ENCODE data around the gene TSGA10IP.

The TSGA10IP gene

DNA sequence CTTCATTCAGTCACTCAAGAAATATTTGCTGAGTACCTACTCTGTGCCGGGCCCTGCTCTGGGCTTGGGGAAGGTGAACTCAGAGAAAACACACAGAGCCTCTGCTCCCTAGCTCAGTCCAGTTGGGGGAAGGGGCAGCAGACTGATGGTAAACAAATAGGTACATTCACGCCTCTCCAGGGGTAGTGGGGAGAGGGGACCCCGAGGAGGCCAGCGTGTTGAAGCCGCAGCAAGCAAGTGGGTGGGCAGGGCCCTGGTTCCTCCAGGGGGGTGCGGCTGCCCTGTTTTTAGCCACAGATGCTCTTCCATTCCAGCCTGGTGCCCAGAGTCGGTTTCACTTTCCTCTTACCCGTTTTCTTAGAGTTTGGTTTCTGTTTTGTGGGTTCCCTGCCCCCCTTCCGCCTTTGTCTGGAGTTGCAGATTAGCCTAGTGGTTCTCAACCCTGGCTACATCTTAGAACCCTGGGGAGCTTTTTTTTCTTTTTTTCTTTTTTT lies 17.3 kb upstream of the TSGA10IP start:
- POLR2A ChIA-PET (ENCODE audit: low non-redundant PET) = no interaction called here
- no peak for DNase-seq (ENCODE audit: low spot score)
- peak overlapping the region; percentile 33; the same call in 1 of the 2 replicates for H3K27ac ChIP-seq
- TF ChIP-seq, protein P1, sequence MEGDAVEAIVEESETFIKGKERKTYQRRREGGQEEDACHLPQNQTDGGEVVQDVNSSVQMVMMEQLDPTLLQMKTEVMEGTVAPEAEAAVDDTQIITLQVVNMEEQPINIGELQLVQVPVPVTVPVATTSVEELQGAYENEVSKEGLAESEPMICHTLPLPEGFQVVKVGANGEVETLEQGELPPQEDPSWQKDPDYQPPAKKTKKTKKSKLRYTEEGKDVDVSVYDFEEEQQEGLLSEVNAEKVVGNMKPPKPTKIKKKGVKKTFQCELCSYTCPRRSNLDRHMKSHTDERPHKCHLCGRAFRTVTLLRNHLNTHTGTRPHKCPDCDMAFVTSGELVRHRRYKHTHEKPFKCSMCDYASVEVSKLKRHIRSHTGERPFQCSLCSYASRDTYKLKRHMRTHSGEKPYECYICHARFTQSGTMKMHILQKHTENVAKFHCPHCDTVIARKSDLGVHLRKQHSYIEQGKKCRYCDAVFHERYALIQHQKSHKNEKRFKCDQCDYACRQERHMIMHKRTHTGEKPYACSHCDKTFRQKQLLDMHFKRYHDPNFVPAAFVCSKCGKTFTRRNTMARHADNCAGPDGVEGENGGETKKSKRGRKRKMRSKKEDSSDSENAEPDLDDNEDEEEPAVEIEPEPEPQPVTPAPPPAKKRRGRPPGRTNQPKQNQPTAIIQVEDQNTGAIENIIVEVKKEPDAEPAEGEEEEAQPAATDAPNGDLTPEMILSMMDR (conservative IDR thresholded peaks at IDR 0.05; ENCODE audit: low read depth) = no peak
- CTCF ChIA-PET = interaction anchor here (0.6 kb wide), 1 partner anchor 95 kb away, joined by 5 read pairs; no protein-coding TSS in a partner anchor

DNA sequence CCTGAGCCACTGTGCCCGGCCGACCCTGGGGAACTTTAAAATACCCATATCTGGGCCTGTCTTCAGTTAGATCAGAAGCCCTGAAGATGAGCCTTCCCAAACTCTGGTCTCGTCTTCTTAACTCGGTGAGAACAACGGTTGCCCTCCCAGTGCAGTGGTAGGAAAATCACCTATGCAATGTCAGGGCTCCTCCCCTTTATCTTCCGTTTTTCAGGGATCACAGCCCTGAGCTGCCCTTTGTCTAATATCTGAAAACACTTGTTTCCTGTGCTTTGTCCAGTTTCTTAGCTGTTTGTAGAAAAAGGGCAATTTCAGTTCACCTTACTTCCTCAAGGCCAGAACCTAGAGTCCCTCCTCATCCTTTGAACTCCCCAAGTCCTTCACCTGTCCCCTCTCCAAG lies 16.6 kb upstream of the TSGA10IP start:
- no peak for DNase-seq (ENCODE audit: low spot score)
- ChIA-PET CTCF (no interaction called here), POLR2A (ENCODE audit: low non-redundant PET) (no interaction called here)
- TF ChIP-seq, protein P1 (conservative IDR thresholded peaks at IDR 0.05; ENCODE audit: low read depth) = no peak
- H3K27ac ChIP-seq = no peak overlapping the region

DNA sequence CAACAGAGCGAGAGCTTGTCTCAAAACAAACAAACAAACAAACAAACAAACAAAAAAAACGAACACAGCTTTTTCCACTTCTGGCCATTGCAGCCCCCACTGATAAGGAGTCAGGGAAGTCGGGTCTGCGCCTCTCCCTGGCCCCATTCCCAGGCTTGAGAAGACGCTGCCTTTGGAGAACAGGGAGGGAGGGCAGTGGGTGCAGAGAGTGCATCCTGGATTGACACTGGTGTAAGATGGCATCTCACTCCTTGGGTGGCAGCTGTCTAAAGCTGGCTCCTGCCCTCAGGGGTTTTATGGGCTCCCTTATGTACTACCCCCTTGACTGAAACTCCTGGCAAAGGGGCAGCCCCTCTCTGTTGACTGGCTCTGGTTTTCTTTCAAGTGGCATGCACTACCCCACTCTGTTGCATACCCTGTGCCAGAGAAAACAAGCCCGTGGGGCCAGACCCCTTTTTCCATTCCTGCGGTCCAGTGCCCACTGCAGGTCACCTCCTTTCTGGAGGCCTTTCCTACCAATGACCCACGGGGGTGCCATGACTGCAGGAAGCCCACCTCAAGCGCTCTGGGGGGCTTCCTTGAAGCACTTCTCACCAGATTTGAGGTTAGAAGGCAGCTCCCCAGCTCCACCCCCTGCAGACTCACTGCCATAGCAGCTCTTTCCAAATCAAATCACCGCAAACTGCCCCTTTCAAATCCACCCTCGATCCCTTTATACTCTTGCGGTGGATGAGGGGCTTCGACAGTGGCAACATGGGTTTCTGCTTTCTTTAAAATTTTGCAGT lies 13.3 kb upstream of the TSGA10IP start:
- no peak for DNase-seq (ENCODE audit: low spot score)
- H3K27ac ChIP-seq = no peak overlapping the region
- TF ChIP-seq, protein P1 (conservative IDR thresholded peaks at IDR 0.05; ENCODE audit: low read depth) = no peak
- CTCF ChIA-PET = interaction anchor here (1.0 kb wide), 1 partner anchor 90 kb away, joined by 4 read pairs; no protein-coding TSS in a partner anchor
- POLR2A ChIA-PET (ENCODE audit: low non-redundant PET) = no interaction called here

DNA sequence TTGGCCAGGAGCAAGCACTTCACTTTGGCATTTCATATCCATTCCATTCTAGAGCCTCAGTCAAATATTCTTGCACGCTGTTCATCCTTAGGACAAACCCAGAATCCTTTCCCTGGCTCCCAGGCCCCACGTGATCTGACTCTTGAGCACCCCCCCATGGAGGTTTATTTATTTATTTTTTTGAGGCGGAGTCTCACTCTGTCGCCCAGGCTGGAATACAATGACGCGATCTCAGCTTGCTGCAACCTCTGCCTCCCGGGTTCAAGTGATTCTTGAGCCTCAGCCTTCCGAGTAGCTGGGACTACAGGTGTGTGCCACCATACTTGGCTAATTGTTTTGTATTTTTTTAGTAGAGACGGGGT lies 12.7 kb upstream of the TSGA10IP start:
- no peak overlapping the region for H3K27ac ChIP-seq
- POLR2A ChIA-PET (ENCODE audit: low non-redundant PET) = no interaction called here
- no peak for DNase-seq (ENCODE audit: low spot score)

DNA sequence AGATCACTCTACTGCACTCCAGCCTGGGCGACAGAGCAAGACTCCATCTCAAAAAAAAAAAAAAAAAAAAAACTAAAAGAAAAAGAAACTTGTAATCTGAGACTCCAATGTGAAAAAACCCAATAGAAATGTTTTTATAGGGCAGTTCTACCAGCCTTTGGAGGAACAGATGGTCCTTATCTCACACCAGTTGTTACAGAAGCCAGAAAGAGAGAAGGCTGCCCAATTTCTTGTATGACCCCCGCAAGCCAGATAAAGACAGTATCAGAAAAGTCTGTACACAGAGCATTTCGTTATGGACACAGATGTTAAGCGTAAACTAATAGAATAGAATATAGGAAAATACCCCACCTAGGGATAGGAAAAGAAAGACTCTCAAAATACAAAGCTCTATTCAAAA lies 11.3 kb upstream of the TSGA10IP start:
- DNase-seq (ENCODE audit: low spot score) = no peak
- TF ChIP-seq, protein P1 (conservative IDR thresholded peaks at IDR 0.05; ENCODE audit: low read depth) = no peak
- no peak overlapping the region for H3K27ac ChIP-seq
- ChIA-PET POLR2A (ENCODE audit: low non-redundant PET) (no interaction called here), CTCF (interaction anchor here (0.6 kb wide), 1 partner anchor 112 kb away, joined by 3 read pairs; no protein-coding TSS in a partner anchor)

More for the DNA sequence above, 12.7 kb upstream of the TSGA10IP start:
- CTCF ChIA-PET = interaction anchor here (0.7 to 1.0 kb wide), 3 partner anchors 90 to 267 kb away, joined by 3 to 4 read pairs (median 3); no protein-coding TSS in a partner anchor
- TF ChIP-seq, protein P1 (conservative IDR thresholded peaks at IDR 0.05; ENCODE audit: low read depth) = no peak

DNA sequence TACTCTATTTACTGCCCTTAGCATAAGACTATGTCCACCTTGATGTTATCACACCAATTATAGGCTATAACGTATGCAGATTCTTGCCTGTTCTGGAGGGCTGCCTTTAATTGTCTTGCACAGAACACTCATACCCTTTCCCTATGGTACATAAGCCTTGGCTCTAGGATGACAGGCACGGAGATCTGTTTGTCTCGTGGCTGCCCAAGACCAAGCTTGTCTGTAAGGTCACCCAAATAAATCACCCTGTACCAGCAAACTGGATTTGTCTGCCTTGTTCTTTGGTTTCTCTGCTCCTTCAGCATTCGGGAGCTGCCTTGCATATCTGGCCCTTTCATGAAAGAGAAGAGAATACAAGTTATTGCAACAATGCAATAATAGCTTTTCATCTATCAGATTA lies 7.5 kb upstream of the TSGA10IP start:
- TF ChIP-seq, protein P1 (conservative IDR thresholded peaks at IDR 0.05; ENCODE audit: low read depth) = no peak
- ChIA-PET CTCF (no interaction called here), POLR2A (ENCODE audit: low non-redundant PET) (no interaction called here)
- DNase-seq (ENCODE audit: low spot score) = no peak
- H3K27ac ChIP-seq = no peak overlapping the region

All from RWPE1 (cell line).